Stimulated activated CD8-positive, alpha-beta memory T cell treated with anti-CD3 and anti-CD28 coated beads, Interleukin-4, amount 100 ng/mL, for 4 hours (primary cell): Measurements from ENCODE around the gene SRPRB.

ENCODE experiments used
- DNase-seq, 2 donors: peaks; one replicate each; pipeline ENCODE4 v3.0.0-alpha.2; 2020; ENCODE audit warnings: low read depth in 2 of 2, low spot score in 1 of 2

The SRPRB gene

DNA sequence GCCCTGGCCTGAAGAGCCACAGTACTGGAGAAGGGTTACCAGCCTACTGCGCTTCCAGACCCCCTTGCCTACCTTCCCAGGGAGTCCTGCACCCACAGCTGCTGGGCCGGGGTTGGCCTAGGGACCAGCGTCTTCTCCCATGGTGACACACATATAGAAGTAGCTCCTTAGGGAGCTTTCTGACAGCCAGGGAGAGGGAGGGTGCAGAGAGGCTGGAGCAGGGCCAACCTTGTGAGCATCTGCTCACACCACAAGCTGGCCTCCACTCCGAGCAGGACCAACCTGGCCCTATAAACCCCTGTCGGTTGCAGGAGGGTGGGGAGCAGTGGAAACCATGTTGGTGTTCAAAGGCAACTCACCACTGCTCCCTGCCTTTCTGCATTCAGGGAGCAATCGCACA, 35.2 kb downstream of the SRPRB start:
- no peak for DNase-seq

DNA sequence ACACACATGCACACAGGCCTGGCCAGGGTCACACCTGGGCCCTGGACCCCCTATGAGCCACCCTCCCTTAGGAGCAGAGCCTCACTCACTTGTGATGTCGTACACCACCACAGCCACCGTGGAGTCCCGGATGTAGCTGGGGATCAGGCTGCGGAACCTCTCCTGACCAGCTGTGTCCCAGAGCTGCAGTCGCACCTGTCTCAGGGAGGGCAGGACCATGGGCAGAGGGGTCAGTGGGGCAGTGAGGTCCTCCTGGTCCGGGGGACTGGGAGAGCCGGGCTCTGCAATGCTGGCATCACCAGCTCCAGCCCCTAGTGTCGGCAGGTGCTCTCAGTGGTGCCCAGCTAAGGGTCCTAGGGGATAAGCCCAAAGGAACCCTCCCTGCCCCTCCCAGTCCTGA, 35.6 kb downstream of the SRPRB start:
- no peak for DNase-seq

DNA sequence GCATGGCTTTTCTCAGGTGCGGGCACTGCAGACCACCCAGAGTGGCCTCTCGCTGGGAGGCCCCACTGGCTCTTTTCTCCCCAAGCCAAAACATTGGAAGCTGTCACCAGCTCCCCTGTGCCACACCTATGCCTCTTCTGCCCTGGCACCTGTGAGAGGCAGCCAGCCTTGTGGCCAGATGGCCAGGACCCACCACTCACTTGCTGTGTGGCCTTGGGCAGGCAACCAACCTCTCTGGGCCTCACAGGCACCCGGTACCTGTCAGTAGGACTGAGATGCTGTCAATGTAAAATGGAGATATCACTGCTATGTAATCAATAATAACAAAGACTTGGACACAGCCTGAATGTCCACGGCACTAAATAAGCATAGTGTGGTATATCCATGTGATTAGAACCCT, 36.5 kb downstream of the SRPRB start:
- no peak for DNase-seq

GRCh38 chr3:133843634-133844033, 38.0 kb downstream of the SRPRB start:
- no peak for DNase-seq

DNA sequence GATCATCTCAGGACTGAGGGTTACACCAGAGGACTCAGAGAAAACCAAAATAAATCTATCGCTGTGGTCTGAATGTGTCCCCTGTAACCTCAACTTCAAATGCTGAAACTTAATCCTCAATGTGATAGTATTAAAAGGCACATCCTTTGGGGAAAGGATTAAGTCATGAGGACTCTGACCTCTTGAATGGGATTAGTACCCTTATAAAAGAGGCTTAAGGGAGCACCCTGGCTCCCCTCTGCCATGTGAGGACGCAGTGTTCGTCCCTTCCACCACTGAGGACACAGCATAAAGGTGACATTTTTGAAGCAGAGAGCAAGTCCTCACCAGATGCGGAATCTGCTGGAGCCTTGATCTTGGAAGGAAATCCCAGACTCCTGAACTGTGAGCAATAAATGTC, 39.5 kb downstream of the SRPRB start:
- no peak for DNase-seq

- no peak for DNase-seq
Observed at GRCh38 chr3:133849346-133849745, 43.7 kb downstream of the SRPRB start.

GRCh38 chr3:133850034-133850433, 44.4 kb downstream of the SRPRB start:
- DNase-seq, result no peak

DNA sequence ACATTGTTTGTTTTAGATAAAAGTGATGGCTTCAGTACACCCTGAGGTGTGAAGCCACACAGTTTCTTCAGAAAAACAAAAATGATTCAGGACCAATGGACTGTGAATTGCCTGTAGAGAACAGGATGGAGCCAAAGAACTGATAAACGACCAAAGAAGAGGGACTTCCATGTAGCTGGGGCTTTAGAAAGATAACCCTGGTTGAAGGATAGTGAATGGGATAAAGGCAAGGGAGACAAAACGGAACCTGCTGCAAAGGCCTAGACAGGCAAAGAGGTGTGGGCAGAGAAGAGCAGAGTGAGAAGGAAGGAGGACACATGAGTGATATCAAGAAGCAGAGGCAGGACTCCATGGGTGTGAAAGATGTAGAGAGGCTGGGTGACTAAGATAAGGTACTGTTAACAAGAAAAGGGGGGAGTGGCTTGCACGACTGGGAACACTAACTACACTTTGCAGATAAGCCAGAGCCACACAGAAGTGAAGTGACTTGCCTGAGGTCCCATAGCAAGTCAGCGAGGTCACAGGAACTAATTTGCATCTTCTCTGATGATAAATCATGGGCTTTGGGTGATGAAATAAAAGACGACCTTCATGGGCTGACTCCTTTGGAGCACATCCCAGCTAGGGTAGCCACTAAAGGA, 45.8 kb downstream of the SRPRB start:
- no peak for DNase-seq

GRCh38 chr3:133851931-133852330, 46.3 kb downstream of the SRPRB start:
- no peak for DNase-seq

- no peak for DNase-seq
Observed at GRCh38 chr3:133853063-133853924, 47.7 kb downstream of the SRPRB start.

DNA sequence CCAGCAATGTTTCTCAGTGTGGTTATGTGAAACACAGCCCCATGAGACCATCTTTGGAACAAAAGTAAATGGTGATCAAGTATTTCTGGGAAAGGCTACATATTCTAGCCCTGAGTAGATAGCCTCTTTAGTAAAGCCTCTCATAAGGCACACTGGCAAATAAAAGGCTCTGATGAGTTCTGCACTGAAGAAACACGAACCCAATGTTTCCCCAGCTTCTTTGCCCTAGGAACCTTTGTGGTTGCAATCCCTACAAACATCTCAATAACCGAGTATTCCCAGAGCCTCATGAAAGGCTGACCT, 48.3 kb downstream of the SRPRB start:
- no peak for DNase-seq

DNA sequence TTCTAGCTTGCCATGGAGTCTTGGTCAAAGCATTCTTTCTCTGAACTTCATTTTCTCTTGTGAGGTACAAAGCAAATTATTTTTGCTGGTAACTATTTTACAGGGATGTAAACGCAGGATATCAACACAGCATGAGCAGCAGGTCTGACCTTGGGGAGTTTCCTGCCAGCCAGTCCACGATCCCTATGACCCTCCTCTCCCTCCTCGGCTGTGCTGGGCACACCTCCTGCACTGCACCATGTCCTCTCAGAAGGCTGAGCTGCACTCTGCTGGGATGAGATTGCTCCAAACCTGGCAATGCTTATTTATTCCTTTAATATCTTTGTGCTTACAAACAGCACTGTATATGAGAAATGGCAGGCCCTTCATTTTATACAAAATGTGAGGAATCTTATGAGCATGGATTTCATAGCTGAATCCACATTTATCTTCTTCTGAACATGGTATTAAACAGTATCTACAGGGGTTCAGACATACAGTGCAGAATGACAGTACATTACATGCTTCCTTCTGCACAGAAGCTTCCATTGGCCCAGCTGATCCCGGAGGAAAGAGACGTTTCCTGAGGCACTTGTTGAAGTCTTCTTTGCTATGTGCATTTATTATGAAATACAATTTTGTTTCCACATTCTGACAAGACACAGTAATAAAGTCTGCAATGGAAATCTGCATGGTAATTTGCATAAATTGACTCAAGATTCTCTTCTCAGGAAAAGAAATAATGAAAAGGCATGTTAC, 48.8 kb downstream of the SRPRB start:
- no peak for DNase-seq

DNA sequence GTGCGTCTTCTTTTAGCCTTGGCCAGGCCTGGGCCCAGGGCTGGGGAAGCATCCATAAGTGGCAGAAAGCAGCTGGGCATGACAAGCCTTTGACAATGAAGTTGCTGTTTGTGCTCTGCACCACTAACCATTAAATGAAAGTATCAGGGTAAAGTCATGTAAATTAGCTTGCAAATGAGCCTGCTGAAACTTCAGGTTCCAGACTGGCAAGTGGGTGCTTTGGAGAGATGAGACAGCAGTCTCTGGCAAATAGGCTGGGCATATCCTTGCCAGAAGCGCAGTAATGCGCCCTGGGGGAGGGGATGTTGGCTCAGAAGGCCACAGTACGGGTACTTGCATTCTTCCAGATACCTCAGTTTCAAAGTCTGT, 49.4 kb downstream of the SRPRB start:
- DNase-seq, result no peak

- no peak for DNase-seq
Observed at GRCh38 chr3:133855772-133856171, 50.2 kb downstream of the SRPRB start.

DNA sequence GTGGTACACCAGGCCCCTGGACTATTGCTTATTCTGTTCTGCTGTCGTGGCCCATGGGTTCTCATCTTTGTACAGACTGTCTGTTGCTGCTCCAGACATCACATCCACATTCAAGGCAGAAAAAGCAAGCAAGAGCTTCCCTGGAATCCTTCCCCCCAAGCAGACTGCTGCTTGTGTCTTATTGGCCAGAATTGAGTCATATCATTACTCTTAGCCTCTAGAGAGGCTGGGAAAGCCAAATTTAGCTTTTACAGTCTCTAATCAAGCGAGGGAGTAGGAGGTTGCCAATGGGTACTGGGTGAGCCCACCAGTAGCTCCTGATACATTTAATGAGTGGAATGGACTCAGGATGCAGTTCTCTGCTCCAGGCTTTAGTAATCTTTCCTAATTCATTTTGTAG, 50.7 kb downstream of the SRPRB start:
- no peak for DNase-seq

GRCh38 chr3:133857767-133858166, 52.2 kb downstream of the SRPRB start:
- no peak for DNase-seq

DNA sequence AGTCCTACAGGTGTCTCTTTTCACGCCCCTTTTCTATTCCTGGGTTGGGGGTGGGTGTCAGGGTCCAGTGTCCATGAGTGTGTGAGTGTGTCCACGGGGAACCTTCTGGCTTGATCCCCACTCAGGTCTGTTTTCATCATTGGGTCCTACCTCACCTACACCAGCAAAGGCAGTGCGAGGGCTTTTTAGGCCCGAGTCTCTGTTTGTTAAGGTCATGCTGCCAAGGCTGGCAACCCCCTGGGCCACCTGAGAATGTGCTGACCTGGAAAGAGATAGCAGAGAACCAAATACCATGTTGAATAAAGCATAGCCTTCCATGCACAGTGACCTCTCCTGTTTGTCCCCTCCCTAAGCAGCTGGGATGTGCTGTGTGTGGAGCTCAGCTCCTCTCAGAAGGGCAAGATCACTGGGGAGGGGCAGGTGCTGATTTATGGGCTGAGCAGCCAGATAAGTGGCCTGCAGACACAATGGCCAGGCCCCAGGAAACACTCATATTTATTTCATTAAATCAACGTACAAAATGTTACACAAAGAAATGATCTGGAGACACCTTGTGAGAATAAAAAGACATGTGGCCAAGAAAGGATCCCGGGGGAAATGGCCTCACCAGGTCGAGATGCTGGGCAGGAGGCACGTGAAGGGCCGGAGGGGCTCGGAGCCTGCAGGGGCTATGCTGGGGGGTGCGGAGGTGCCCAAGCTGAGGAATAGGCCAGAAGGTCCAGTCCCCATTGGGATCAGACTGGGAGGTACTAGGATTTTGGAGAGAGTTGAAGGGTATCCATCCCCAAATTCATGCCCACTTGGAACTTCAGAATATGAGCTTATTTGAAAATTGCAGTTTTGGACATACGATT, 54.0 kb downstream of the SRPRB start:
- DNase-seq, result no peak

GRCh38 chr3:133860519-133860918, 54.9 kb downstream of the SRPRB start:
- no peak for DNase-seq

- no peak for DNase-seq
Observed at GRCh38 chr3:133862161-133862560, 56.5 kb downstream of the SRPRB start.

DNA sequence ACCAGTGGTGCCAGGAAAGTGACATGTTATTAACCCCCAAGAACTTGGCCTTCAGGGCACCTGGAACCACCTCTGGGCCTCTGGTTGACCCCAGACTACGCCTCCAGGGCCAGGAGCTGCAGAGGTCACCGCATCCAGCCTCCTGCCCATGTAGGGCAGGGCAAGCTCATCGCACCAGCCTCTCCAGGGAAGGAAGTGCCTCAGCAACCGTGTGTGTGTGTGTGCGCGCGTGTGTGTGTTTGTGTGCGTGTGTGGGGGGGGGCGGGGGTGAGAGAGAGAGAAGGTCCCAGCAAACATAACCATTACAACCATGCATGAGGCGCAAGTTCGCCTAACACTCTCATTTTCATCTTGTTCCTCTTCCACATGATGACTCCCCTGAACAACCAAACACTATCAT, 58.3 kb downstream of the SRPRB start:
- no peak for DNase-seq

- no peak for DNase-seq
Observed at GRCh38 chr3:133864616-133865015, 59.0 kb downstream of the SRPRB start.
